B cell (primary cell): Measurements from ENCODE around the gene SELENOP. TPM values are rescaled to one million over a fixed set of nuclear protein-coding genes. Genes with fewer than 3 reads are reported as not detected.

Experiments used
- ATAC-seq: fragments of 200-7000 bp; cut with Tn5 transposase; one replicate; pipeline ENCODE4 v1.10.0; 2021; ENCODE audit warnings: low read depth, mild to moderate bottlenecking, moderate number of reproducible peaks, moderate library complexity
- CTCF ChIA-PET: fragments of 350-600 bp; sonication (Branson Sonifier 250); formaldehyde crosslinking; loops from one replicate; lab custom pipeline; 2021; ENCODE audit warnings: antibody characterized with exemption, inconsistent platforms; lab: Charles Lee
- POLR2A ChIA-PET: fragments of 350-600 bp; sonication (Branson Sonifier 250); formaldehyde crosslinking; loops from one replicate; lab custom pipeline; 2021; ENCODE audit warnings: antibody characterized with exemption; lab: Charles Lee
- DNase-seq: peaks from one replicate; pipeline ENCODE4 v3.0.0; 2013
- H2AFZ ChIP-seq: 2 replicates; pipeline ENCODE4 v1.6.1; 2012; ENCODE audit warnings: mild to moderate bottlenecking, low read depth, low read length; ENCODE audit not compliant: insufficient read depth, poor library complexity, severe bottlenecking
- H3K27ac ChIP-seq, 2 donors: 1 replicate in 1 of 2; 2 replicates in 1 of 2; pipeline ENCODE4 v1.5.1; 2012 to 2013; ENCODE audit warnings: low read length in 2 of 2, mild to moderate bottlenecking in 2 of 2, moderate library complexity in 1 of 2
- H3K27me3 ChIP-seq, 4 experiments: fragments of 200-600 bp in 1 of 4; sonication (generic) in 1 of 4; replicated peaks in 1 of 4; 1 replicate in 2 of 4; 2 replicates in 2 of 4; pipeline versions ENCODE4 v1.6.1 to v1.7.0; 2013 to 2016; ENCODE audit warnings: low read length in 3 of 4, mild to moderate bottlenecking in 2 of 4, mixed read lengths in 1 of 4, moderate library complexity in 1 of 4; ENCODE audit not compliant: insufficient read depth in 4 of 4, control insufficient read depth in 3 of 4; ENCODE audit errors: control extremely low read depth in 1 of 4
- H3K36me3 ChIP-seq, 2 experiments: replicated peaks in 1 of 2; 1 replicate in 1 of 2; 2 replicates in 1 of 2; pipeline versions ENCODE4 v1.6.1 to v1.7.1; 2013; ENCODE audit warnings: low read length in 1 of 2; ENCODE audit not compliant: insufficient read depth in 2 of 2, control insufficient read depth in 1 of 2; ENCODE audit errors: control extremely low read depth in 1 of 2, extremely low read depth in 1 of 2
- H3K4me1 ChIP-seq, 2 donors: fragments of 200-600 bp in 1 of 2; sonication (generic) in 1 of 2; 1 replicate in 1 of 2; 2 replicates in 1 of 2; pipeline versions ENCODE4 v1.5.1 to v1.6.1; 2013 to 2017; ENCODE audit warnings: low read length in 2 of 2; ENCODE audit not compliant: control insufficient read depth in 2 of 2, insufficient read depth in 2 of 2
- H3K4me2 ChIP-seq: replicated peaks from 2 replicates; pipeline ENCODE3; 2012; ENCODE audit warnings: mild to moderate bottlenecking, low read depth, low read length; ENCODE audit not compliant: poor library complexity, severe bottlenecking
- H3K4me3 ChIP-seq, 5 experiments: fragments of 200-600 bp in 1 of 5; sonication (generic) in 1 of 5; 1 replicate in 3 of 5; 2 replicates in 2 of 5; pipeline versions ENCODE4 v1.5.1 to v1.7.0; 2011 to 2016; ENCODE audit warnings: low read length in 4 of 5, mild to moderate bottlenecking in 4 of 5, low read depth in 2 of 5, control low read depth in 1 of 5, moderate library complexity in 1 of 5; ENCODE audit not compliant: insufficient read depth in 1 of 5; ENCODE audit errors: control extremely low read depth in 1 of 5, extremely low read depth in 1 of 5
- H3K79me2 ChIP-seq: fragments of 200-600 bp; sonication (generic); one replicate; pipeline ENCODE4 v1.6.0; 2016; ENCODE audit warnings: low read length; ENCODE audit not compliant: control insufficient read depth, insufficient read depth
- H3K9ac ChIP-seq: fragments of 200-600 bp; sonication (generic); 2 replicates; pipeline ENCODE4 v1.6.1; 2017; ENCODE audit warnings: mild to moderate bottlenecking, low read length, moderate library complexity
- H3K9me3 ChIP-seq, 3 donors: one replicate each; pipeline versions ENCODE4 v1.6.1 to v1.7.1; 2013; ENCODE audit warnings: low read length in 2 of 3; ENCODE audit not compliant: control insufficient read depth in 2 of 3, insufficient read depth in 1 of 3; ENCODE audit errors: control extremely low read depth in 1 of 3
- H4K20me1 ChIP-seq: 2 replicates; pipeline ENCODE4 v1.6.0; 2012; ENCODE audit warnings: mild to moderate bottlenecking, low read length; ENCODE audit not compliant: insufficient read depth, control insufficient read depth, poor library complexity, severe bottlenecking
- H3K27ac Mint-ChIP-seq: one replicate; pipeline ENCODE4 v1.8.0; 2021; ENCODE audit warnings: mixed read lengths
- H3K27me3 Mint-ChIP-seq: one replicate; pipeline ENCODE4 v1.8.0; 2021; ENCODE audit warnings: mixed read lengths
- H3K4me1 Mint-ChIP-seq: one replicate; pipeline ENCODE4 v1.8.0; 2021; ENCODE audit warnings: mixed read lengths
- H3K4me3 Mint-ChIP-seq: one replicate; pipeline ENCODE4 v1.8.0; 2021; ENCODE audit warnings: mixed read lengths
- H3K9me3 Mint-ChIP-seq: one replicate; pipeline ENCODE4 v1.8.0; 2022; ENCODE audit warnings: mixed read lengths; ENCODE audit not compliant: insufficient read depth
- CTCF ChIP-seq: fragments of 200-600 bp; IDR thresholded peaks from one replicate; pipeline ENCODE4 v1.8.0; 2022; ENCODE audit warnings: antibody characterized with exemption, mild to moderate bottlenecking
- EZH2 ChIP-seq: IDR thresholded peaks from 2 replicates; pipeline ENCODE4 v1.6.1; 2012; ENCODE audit warnings: borderline replicate concordance, low read depth, mild to moderate bottlenecking, moderate library complexity, low read length; ENCODE audit not compliant: insufficient read depth, poor library complexity, severe bottlenecking
- WGBS: methylation state at CpG from one replicate; pipeline ENCODE4 v1.1.5; 2013; ENCODE audit warnings: missing lambda C conversion rate; ENCODE audit not compliant: insufficient coverage; 5-methylcytosine and 5-hydroxymethylcytosine counted together
- intact Hi-C: fragments of 100-400 bp; cut with micrococcal nuclease; formaldehyde crosslinking; loops from one replicate; pipeline ENCODE4 v1.10.0; 2022
- polyA plus RNA-seq: library from polyadenylated mRNA; depleted of rRNA; stranded (reverse); fragments of >200 nt; gene quantifications from 2 replicates; pipeline ENCODE4 v1.2.3, GENCODE V29; 2012
- total RNA-seq, 2 donors: library from RNA; stranded (reverse); fragments of 120-200 nt in 1 of 2; gene quantifications; 1 replicate in 1 of 2; 2 replicates in 1 of 2; pipeline versions ENCODE4 v1.2.3 to v1.2.4, GENCODE V29; 2013 to 2022

The SELENOP gene
- total and polyA plus RNA-seq, 2 donors (not counting 1 experiment from before 2014, with no cell fraction given) = 0.12 TPM; not detected in 1

- no peak overlapping the region for H3K27ac ChIP-seq
- no peaks in the 10 kb centered on the region for H3K36me3 ChIP-seq
- no peaks in the 10 kb centered on the region for H3K27me3 ChIP-seq
- H3K4me1 ChIP-seq = no peaks in the 10 kb centered on the region
- Mint-ChIP-seq H3K27me3 (no peaks in the 10 kb centered on the region), H3K4me3 (no peak overlapping the region), H3K27ac (no peak overlapping the region), H3K4me1 (no peaks in the 10 kb centered on the region), H3K9me3 (no peaks in the 10 kb centered on the region)
- TF ChIP-seq EZH2 = no peak
- no peak for TF ChIP-seq CTCF
- ATAC-seq (no peak), DNase-seq (no peak)
- H2AFZ ChIP-seq = no peak overlapping the region
- no peaks in the 10 kb centered on the region for H3K79me2 ChIP-seq
- 81% methylated on average over 2 of the region's 6 CpGs for WGBS
- H3K4me2 ChIP-seq = no peak overlapping the region
- H3K9ac ChIP-seq = no peak overlapping the region
- H3K4me3 ChIP-seq = no peak overlapping the region
- H3K9me3 ChIP-seq = no peaks in the 10 kb centered on the region
- intact Hi-C loops = no loop called here
- CTCF ChIA-PET = interaction anchor here (0.6 kb wide), 1 partner anchor 165 kb away, joined by 3 read pairs; no protein-coding TSS in a partner anchor
- POLR2A ChIA-PET = no interaction called here
- no peaks in the 10 kb centered on the region for H4K20me1 ChIP-seq
Measured at GRCh38 chr5:42801516-42802166, 10.1 kb downstream of the SELENOP start.

- CTCF ChIA-PET = interaction anchor here (0.6 kb wide), 1 partner anchor 165 kb away, joined by 3 read pairs; no protein-coding TSS in a partner anchor
- WGBS = 90% methylated on average over 6 of the region's 8 CpGs
- no peak overlapping the region for H3K27ac ChIP-seq
- POLR2A ChIA-PET = no interaction called here
- no peak overlapping the region for H3K4me2 ChIP-seq
- no peaks in the 10 kb centered on the region for H3K9me3 ChIP-seq
- Mint-ChIP-seq H3K27ac (no peak overlapping the region), H3K4me3 (no peak overlapping the region), H3K4me1 (no peaks in the 10 kb centered on the region), H3K27me3 (no peaks in the 10 kb centered on the region), H3K9me3 (no peaks in the 10 kb centered on the region)
- H3K4me3 ChIP-seq = no peak overlapping the region
- H3K79me2 ChIP-seq = no peaks in the 10 kb centered on the region
- DNase-seq (no peak), ATAC-seq (no peak)
- no peak overlapping the region for H2AFZ ChIP-seq
- no peaks in the 10 kb centered on the region for H4K20me1 ChIP-seq
- no peak overlapping the region for H3K9ac ChIP-seq
- H3K36me3 ChIP-seq = no peaks in the 10 kb centered on the region
- TF ChIP-seq EZH2 (no peak), CTCF (no peak)
- intact Hi-C loops = no loop called here
- H3K4me1 ChIP-seq = no peaks in the 10 kb centered on the region
- H3K27me3 ChIP-seq = no peaks in the 10 kb centered on the region
Measured at GRCh38 chr5:42800748-42801330, 10.9 kb downstream of the SELENOP start.
